Testis (tissue), 3 donors: Measurements from ENCODE around the gene HIC2. TPM values are rescaled to one million over a fixed set of nuclear protein-coding genes. Genes with fewer than 3 reads are reported as not detected.
A peak's percentile ranks its signal among the peaks of the same experiment; 100 is the strongest.
"Not testable (repeated sequence)": the region's sequence is repeated elsewhere in the genome, so short reads cannot be mapped to it uniquely, and the experiment has no call there.

Experiments
- DNase-seq: peaks from one replicate; pipeline ENCODE4 v3.0.0-alpha.2; 2019
- H3K27ac ChIP-seq, 2 donors: fragments of 200-600 bp; sonication (generic); one replicate each; pipeline ENCODE4 v1.5.1; 2019
- H3K27me3 ChIP-seq: fragments of 200-600 bp; sonication (generic); one replicate; pipeline ENCODE4 v1.5.1; 2019
- H3K36me3 ChIP-seq: fragments of 200-600 bp; sonication (generic); one replicate; pipeline ENCODE4 v1.5.1; 2017; ENCODE audit warnings: low read depth; ENCODE audit errors: missing control alignments
- H3K4me1 ChIP-seq: fragments of 200-600 bp; sonication (generic); one replicate; pipeline ENCODE4 v1.5.1; 2019
- H3K4me3 ChIP-seq, 2 donors: fragments of 200-600 bp; sonication (generic); one replicate each; pipeline ENCODE4 v1.5.1; 2017 to 2019
- H3K9me3 ChIP-seq: fragments of 200-600 bp; sonication (generic); one replicate; pipeline ENCODE4 v1.5.1; 2017
- WGBS, 2 donors: methylation state at CpG; one replicate each; pipeline ENCODE4 v1.1.5; 2018; 5-methylcytosine and 5-hydroxymethylcytosine counted together
- intact Hi-C: fragments of 100-400 bp; cut with DNase I; formaldehyde crosslinking; loops from one replicate; pipeline ENCODE4 v1.15.1; 2023; ENCODE audit warnings: low total_unique reads
- polyA plus RNA-seq: library from polyadenylated mRNA; stranded (reverse); fragments of 350-450 nt; fragmentation: Illumina TruSeq; extraction: RNeasy Lipid Tissue Mini Kit (QIAGEN cat#74804); gene quantifications from one replicate; pipeline ENCODE4 v1.2.3, GENCODE V29; 2014; ENCODE audit warnings: low read depth, low replicate concordance; ENCODE audit not compliant: insufficient read depth
- total RNA-seq, 2 donors: library from RNA; depleted of rRNA; stranded (reverse); fragments of >200 nt; gene quantifications; one replicate each; pipeline ENCODE4 v1.2.3, GENCODE V29; 2016

The HIC2 gene
- total and polyA plus RNA-seq, 3 donors from 2014 or later, result 11.1 to 24.4 (median 24.0) TPM

- intact Hi-C loops, H3K4me1 ChIP-seq, H3K27me3 ChIP-seq, H3K36me3 ChIP-seq, H3K27ac ChIP-seq, H3K9me3 ChIP-seq, H3K4me3 ChIP-seq, DNase-seq: not testable (repeated sequence)
- 88 to 90% methylated on average over 1 to 2 of the region's 5 CpGs for WGBS, 2 donors
Observed at GRCh38 chr22:21402763-21403314, 14.3 kb upstream of the HIC2 start.

GRCh38 chr22:21407139-21407538 lies 10.0 kb upstream of the HIC2 start:
- intact Hi-C loops, H3K4me3 ChIP-seq, DNase-seq, H3K27me3 ChIP-seq, H3K4me1 ChIP-seq, H3K36me3 ChIP-seq, H3K9me3 ChIP-seq, H3K27ac ChIP-seq: not testable (repeated sequence)
- 83% methylated on average over 1 of the region's 1 CpG; no CpG with 5 or more reads in 1 of the 2 donors for WGBS, 2 donors

DNA sequence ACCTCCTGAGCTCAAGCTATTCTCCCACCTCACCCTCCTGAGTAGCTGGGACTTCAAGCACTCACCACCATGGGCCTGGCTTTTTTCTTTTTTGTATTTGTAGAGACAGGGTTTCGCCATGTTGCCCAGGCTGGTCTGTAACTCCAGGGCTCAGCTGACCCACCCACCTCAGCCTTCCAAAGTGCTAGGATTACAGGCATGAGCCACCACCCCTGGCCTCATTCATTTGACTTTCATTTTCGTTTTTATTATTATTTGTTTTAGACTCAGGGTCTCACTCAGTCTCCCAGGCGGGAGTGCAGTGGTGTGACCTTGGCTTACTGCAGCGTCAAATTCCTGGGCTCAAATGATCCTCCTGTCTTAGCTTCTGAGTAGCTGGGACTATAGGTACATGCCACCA lies 9.4 kb upstream of the HIC2 start:
- H3K9me3 ChIP-seq, H3K4me3 ChIP-seq, intact Hi-C loops, DNase-seq, H3K27ac ChIP-seq, H3K36me3 ChIP-seq, H3K4me1 ChIP-seq, H3K27me3 ChIP-seq: not testable (repeated sequence)
- WGBS, 2 donors, result 80% methylated on average over 1 of the region's 4 CpGs; no CpG with 5 or more reads in 1 of the 2 donors

DNA sequence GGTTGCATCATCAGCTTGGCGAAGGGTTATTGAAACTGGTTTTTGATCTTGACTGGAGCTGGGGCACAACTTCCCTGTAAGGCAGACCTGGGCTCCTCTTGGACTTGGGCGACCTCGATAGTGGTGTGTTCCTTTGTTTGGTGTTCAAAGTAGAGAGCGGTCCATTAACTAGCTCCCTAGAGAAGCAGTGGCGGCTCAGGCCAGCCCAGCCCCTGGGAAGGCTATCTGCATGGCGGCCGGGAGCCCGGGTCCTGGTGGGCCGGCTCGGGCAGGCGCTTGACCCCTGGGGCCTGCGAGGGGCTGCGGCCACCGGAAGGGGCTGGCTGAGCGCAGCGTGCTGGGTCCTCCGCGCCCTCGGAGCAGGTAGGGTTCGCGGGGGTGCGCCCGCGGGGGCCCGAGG lies 796 bp upstream of the HIC2 start:
- DNase-seq, result peak; percentile 13
- H3K4me3 ChIP-seq, intact Hi-C loops, H3K27ac ChIP-seq, H3K36me3 ChIP-seq, H3K4me1 ChIP-seq, H3K9me3 ChIP-seq, H3K27me3 ChIP-seq: not testable (repeated sequence)
- WGBS, 2 donors, result 17% methylated on average over 7 of the region's 25 CpGs; no CpG with 5 or more reads in 1 of the 2 donors

GRCh38 chr22:21417853-21418252 lies 682 bp downstream of the HIC2 start:
- DNase-seq, result peak; percentile 15
- H3K27me3 ChIP-seq, H3K27ac ChIP-seq, H3K4me1 ChIP-seq, H3K9me3 ChIP-seq, H3K36me3 ChIP-seq, intact Hi-C loops: not testable (repeated sequence)
- H3K4me3 ChIP-seq, result peak overlapping the region in 1 of 2 donors; percentile 44
- WGBS, 2 donors, result 1% methylated on average over 14 of the region's 33 CpGs; no CpG with 5 or more reads in 1 of the 2 donors

DNA sequence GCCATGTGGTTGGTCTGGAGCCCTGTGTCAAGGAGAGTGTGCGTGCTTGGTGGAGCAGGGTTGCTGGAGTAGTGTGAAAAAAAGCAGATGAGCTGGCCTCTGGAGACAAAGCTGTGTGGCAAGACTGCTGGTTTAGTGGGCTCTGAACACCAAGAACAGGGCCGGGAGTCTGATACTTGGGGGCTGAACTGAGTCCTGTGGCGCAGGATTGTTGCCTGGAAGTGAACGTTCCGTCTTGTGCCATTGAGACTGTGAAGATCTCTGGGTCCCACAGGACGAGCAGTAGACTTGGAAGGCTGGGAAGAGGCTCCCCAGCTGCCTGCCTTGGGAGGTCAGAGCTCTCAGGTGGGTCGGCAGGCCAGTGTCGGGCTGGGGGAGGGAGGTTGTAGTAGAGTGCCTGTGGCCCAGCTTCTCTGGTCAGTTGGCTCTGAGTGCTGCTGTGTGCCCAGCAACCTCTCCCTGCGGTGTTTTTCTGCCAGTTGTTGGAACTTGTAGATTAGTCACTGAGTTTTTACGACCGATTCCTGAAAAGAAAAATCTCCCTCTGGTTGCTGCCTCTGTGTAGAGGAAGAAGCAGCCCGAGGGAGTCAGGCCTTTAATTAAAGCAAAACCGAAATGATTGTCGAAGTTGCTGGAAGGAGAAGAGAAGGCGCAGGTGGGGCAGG lies 1.9 kb downstream of the HIC2 start:
- DNase-seq, result peak; percentile 20

GRCh38 chr22:21420180-21420763 lies 3.1 kb downstream of the HIC2 start:
- H3K4me1 ChIP-seq, intact Hi-C loops, H3K27ac ChIP-seq, H3K4me3 ChIP-seq, H3K9me3 ChIP-seq, H3K27me3 ChIP-seq, H3K36me3 ChIP-seq: not testable (repeated sequence)
- peak; percentile 44 for DNase-seq
- WGBS, 2 donors, result 29% methylated on average over 5 of the region's 19 CpGs; no CpG with 5 or more reads in 1 of the 2 donors

More for the DNA sequence above, 1.9 kb downstream of the HIC2 start:
- H3K36me3 ChIP-seq, intact Hi-C loops, H3K27me3 ChIP-seq, H3K27ac ChIP-seq, H3K4me3 ChIP-seq, H3K4me1 ChIP-seq, H3K9me3 ChIP-seq: not testable (repeated sequence)
- 9% methylated on average over 5 of the region's 15 CpGs for WGBS, 2 donors

- H3K36me3 ChIP-seq, H3K9me3 ChIP-seq, intact Hi-C loops, DNase-seq, H3K4me3 ChIP-seq, H3K27ac ChIP-seq, H3K4me1 ChIP-seq, H3K27me3 ChIP-seq: not testable (repeated sequence)
- WGBS, 2 donors, result no CpG with 5 or more reads among the region's 12 CpGs
Observed at GRCh38 chr22:21424084-21424709, 7.0 kb downstream of the HIC2 start.

DNA sequence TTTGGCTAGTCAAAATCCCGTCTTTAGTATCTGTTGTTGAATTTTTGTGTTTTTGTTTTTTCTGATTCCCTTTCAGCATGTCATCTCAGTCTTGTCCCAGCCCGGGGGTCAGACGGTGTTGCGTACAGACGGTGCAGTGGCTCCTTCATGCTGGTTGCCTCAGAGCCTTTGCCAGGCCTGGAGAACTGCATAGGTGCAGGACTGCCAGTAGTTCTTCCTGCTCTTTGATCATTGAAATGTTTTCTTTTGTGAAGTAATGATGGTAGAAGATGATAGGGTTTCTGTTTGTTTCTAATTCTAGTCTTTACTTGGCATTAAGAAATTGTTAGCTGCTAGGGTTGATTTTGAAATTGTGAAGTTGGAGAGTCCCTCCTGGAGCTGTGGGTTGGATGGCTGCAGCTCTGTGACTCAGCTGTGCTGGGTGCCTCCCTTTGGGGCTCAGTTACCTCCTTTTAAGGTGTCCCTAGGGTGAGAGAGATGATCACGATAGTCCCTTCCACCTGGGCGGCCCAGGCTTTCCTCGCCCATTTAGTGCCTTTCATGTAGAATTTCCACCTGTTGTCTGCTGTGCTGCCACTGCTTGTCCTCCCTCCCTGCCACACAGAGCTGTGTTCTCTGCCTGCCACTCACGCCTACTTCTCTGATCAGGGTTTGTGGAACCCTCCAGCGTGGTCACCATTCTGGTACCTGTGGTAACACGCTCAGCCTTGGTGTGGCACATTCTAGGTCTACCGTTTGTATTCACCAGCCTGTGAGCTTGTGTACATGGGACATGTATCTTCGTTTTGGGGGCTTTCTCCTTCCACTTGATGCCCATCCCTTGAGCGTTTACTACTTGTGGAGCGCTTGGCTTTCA lies 17.4 kb downstream of the HIC2 start:
- WGBS, 2 donors, result no CpG with 5 or more reads among the region's 15 CpGs
- H3K36me3 ChIP-seq, H3K9me3 ChIP-seq, DNase-seq, H3K27me3 ChIP-seq, H3K4me1 ChIP-seq, H3K27ac ChIP-seq, H3K4me3 ChIP-seq, intact Hi-C loops: not testable (repeated sequence)

DNA sequence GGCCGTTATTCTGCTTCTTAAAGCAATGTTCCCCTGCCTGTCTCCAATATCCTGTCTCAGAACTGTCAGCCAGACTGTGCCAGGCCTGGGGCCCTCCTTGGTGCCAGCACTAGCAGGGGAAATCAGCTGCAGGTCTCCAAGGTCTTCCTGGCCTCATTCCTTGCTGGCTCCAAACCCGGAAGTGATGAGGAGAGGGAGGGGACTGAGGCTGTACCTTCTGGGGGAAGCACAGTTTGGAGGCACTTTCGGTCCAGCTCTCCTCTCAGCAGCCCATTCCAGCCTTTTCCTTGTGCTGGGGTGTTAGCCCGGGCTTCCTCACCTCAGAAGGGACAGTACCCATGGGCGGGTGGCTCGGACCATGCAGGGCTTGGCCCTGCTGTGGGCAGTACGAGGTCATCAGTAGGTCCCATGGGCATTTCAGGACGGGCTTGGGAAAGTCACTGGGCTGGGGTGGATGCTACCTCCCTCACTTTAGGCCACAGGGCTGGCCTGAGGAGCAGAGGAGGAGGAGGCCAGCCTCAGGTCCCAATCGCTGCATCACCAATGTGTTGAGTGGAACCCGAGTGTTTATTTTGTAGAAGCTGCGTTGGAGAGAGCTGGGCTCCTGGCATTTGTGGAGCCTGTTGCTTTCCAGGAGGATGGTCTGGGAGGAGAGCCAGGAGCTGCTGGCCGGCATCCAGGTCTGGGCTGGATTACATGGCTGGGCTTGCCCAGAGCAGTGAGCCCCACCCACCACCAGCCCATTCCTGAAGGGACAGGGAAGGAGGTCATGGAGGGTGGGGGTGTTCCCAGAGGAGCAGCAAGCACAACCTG lies 19.0 kb downstream of the HIC2 start:
- H3K9me3 ChIP-seq, H3K27ac ChIP-seq, intact Hi-C loops, H3K4me1 ChIP-seq, H3K27me3 ChIP-seq, H3K36me3 ChIP-seq, H3K4me3 ChIP-seq: not testable (repeated sequence)
- no CpG with 5 or more reads among the region's 12 CpGs for WGBS, 2 donors
- DNase-seq, result peak; percentile 13

DNA sequence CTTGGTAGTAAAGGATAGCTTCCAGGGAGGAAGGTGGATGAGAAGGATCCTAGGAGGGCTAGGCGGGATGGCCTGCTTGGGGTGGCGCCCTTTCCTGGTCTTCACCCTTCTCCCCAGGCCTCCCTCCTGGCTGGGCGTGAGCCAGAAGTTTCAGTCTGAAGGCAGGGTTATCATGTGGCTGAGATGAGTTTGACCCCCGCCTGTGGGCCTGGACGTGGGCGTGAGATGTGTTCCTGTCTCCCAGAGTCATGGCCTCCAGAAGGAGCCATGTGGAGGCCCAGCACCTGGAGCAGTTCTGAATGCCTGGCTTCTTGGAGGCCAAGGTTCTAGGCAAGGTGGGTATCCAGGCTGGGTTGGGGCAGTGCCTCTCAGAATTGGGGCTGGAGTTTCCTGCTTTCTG lies 20.8 kb downstream of the HIC2 start:
- H3K27me3 ChIP-seq, H3K27ac ChIP-seq, H3K4me3 ChIP-seq, H3K4me1 ChIP-seq, intact Hi-C loops, H3K36me3 ChIP-seq, H3K9me3 ChIP-seq: not testable (repeated sequence)
- WGBS, 2 donors, result 80 to 100% methylated on average over 6 of the region's 6 CpGs
- peak; percentile 11 for DNase-seq
